ENCODE results near the gene ABCC5. TPM values are rescaled to one million over a fixed set of nuclear protein-coding genes. Genes with fewer than 3 reads are reported as not detected.
"Not testable (repeated sequence)": the region's sequence is repeated elsewhere in the genome, so short reads cannot be mapped to it uniquely, and the experiment has no call there.

Gene ABCC5
- total RNA-seq, 4 donors from 2014 or later: 34.9 to 61.2 (median 45.0) TPM

DNA sequence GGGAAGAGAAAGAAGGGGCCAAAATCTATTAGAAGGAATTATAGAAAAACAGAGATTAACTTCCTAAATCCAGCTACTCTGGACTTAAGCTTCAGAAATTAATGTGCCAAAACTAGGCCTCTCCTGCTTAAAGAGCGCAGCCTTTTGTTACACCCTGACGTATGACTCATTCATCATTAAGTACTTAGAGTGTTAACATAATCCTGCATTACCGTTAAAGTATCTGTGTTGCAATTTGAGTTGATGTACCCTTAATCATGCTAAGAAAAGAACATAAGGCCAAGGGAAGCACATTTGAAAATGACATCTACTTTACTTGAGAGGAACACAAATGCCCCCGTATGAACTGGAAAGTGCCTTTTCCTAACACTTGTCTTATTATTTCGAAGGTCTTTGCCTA, 21.7 kb upstream of the ABCC5 start:
- no peak overlapping the region for H3K4me3 ChIP-seq
- H3K4me1 ChIP-seq: no peaks in the 10 kb centered on the region
- 67 to 68% methylated on average over 5 of the region's 5 CpGs for WGBS, 2 donors
- TF ChIP-seq POLR2A (IDR thresholded peaks at IDR 0.05): no peak
- TF ChIP-seq EP300 (IDR thresholded peaks at IDR 0.05): no peak
- no peak for TF ChIP-seq CTCF (IDR thresholded peaks at IDR 0.05)
- DNase-seq (ENCODE audit: low spot score in 2 of 2): no peak
- no peaks in the 10 kb centered on the region for H3K36me3 ChIP-seq
- H3K9me3 ChIP-seq: no peaks in the 10 kb centered on the region
- H3K27ac ChIP-seq: no peak overlapping the region
- no peaks in the 10 kb centered on the region for H3K27me3 ChIP-seq

DNA sequence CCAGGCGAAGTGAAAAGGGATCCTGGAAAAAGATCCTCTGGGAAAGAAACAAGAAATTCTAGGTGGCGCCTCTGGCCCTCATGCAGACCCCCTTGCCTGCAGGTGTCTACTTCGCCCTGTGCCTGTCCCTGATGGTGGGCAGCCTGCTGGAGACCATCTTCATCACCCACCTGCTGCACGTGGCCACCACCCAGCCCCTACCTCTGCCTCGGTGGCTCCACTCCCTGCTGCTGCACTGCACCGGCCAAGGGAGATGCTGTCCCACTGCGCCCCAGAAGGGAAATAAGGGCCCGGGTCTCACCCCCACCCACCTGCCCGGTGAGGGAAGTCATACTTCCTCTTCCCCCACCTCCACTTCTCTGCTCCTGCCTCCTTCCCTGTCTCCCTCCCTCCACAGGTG, 20.6 kb upstream of the ABCC5 start:
- not testable (repeated sequence) for H3K9me3 ChIP-seq; H3K27ac ChIP-seq; H3K36me3 ChIP-seq; H3K4me3 ChIP-seq; H3K27me3 ChIP-seq; DNase-seq (ENCODE audit: low spot score in 2 of 2); H3K4me1 ChIP-seq
- WGBS, 2 donors: 83 to 84% methylated on average over 9 of the region's 9 CpGs

GRCh38 chr3:184037816-184038215, 20.1 kb upstream of the ABCC5 start:
- no peaks in the 10 kb centered on the region for H3K36me3 ChIP-seq
- H3K4me1 ChIP-seq: no peaks in the 10 kb centered on the region
- no peak overlapping the region for H3K27ac ChIP-seq
- no peaks in the 10 kb centered on the region for H3K9me3 ChIP-seq
- no peak for DNase-seq (ENCODE audit: low spot score in 2 of 2)
- TF ChIP-seq POLR2A (IDR thresholded peaks at IDR 0.05) (no peak), CTCF (IDR thresholded peaks at IDR 0.05) (no peak), EP300 (IDR thresholded peaks at IDR 0.05) (no peak)
- whole genome bisulfite sequencing, 2 donors: 65 to 76% methylated on average over 7 of the region's 7 CpGs
- no peak overlapping the region for H3K4me3 ChIP-seq
- no peaks in the 10 kb centered on the region for H3K27me3 ChIP-seq

GRCh38 chr3:184031187-184031792, 13.6 kb upstream of the ABCC5 start, which contains the start of gene HTR3D:
Gene HTR3D, plus strand, starts transcription at chr3:184031742. Its CDS starts 0 bp downstream, at chr3:184031742.
- no peaks in the 10 kb centered on the region for H3K4me1 ChIP-seq
- 61 to 64% methylated on average over 4 of the region's 4 CpGs for WGBS, 2 donors
- H3K27me3 ChIP-seq: no peaks in the 10 kb centered on the region
- TF ChIP-seq EP300 (IDR thresholded peaks at IDR 0.05): no peak
- TF ChIP-seq POLR2A (IDR thresholded peaks at IDR 0.05): no peak
- no peak for TF ChIP-seq CTCF (IDR thresholded peaks at IDR 0.05)
- H3K9me3 ChIP-seq: no peaks in the 10 kb centered on the region
- H3K4me3 ChIP-seq: no peak within 1 kb of the TSS
- no peaks in the 10 kb centered on the region for H3K36me3 ChIP-seq
- no peak within 1 kb of the TSS for H3K27ac ChIP-seq
- DNase-seq (ENCODE audit: low spot score in 2 of 2): no peak

DNA sequence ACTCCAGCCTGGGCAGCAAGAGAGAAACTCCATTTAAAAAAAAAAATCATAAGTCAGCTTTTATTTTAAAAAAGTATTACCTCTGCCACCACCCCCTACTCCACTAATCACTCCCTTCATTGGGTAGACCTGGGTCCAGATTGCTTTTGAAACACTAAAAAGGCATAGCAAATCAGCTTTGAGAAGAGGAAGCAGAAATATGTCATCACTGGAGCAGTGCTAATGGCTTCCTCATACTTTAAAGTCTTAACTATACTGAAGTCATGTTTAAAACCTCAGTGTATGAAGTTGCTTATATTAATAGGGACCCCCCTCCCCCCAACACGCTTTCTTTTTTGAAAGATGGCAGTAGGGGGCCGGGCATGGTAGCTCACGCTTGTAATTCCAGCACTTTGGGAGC, 12.9 kb upstream of the ABCC5 start:
- no peak for DNase-seq (ENCODE audit: low spot score in 2 of 2)
- Histone ChIP-seq H3K36me3 (no peaks in the 10 kb centered on the region), H3K27me3 (no peaks in the 10 kb centered on the region), H3K9me3 (no peaks in the 10 kb centered on the region), H3K27ac (no peak overlapping the region), H3K4me3 (no peak overlapping the region), H3K4me1 (no peaks in the 10 kb centered on the region)
- TF ChIP-seq CTCF (IDR thresholded peaks at IDR 0.05) (no peak), POLR2A (IDR thresholded peaks at IDR 0.05) (no peak), EP300 (IDR thresholded peaks at IDR 0.05) (no peak)
- 69 to 91% methylated on average over 3 of the region's 3 CpGs for WGBS, 2 donors

DNA sequence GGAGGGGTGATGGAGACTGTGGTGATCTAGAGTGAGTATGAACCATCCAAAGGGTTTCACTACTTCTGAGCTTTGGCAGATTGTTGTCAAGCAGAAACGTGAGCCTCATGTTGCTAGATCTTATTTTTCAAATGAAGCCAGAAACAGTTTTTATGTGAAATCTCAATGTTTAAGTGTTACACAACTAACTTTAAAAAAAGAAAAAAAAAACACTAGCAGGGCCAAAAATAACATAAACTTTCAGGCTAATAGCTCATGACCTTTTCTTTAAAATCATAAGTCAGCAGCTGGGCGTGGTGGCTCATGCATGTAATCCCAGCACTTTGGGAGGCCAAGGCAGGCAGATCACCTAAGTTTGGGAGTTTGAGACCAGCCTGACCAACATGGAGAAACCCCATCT, 11.8 kb upstream of the ABCC5 start:
- Histone ChIP-seq H3K4me1 (no peaks in the 10 kb centered on the region), H3K27me3 (no peaks in the 10 kb centered on the region), H3K9me3 (no peaks in the 10 kb centered on the region), H3K27ac (no peak overlapping the region), H3K36me3 (no peaks in the 10 kb centered on the region), H3K4me3 (no peak overlapping the region)
- no peak for DNase-seq (ENCODE audit: low spot score in 2 of 2)
- TF ChIP-seq POLR2A (IDR thresholded peaks at IDR 0.05) (no peak), EP300 (IDR thresholded peaks at IDR 0.05) (no peak), CTCF (IDR thresholded peaks at IDR 0.05) (no peak)
- WGBS, 2 donors: 47 to 53% methylated on average over 2 of the region's 2 CpGs

DNA sequence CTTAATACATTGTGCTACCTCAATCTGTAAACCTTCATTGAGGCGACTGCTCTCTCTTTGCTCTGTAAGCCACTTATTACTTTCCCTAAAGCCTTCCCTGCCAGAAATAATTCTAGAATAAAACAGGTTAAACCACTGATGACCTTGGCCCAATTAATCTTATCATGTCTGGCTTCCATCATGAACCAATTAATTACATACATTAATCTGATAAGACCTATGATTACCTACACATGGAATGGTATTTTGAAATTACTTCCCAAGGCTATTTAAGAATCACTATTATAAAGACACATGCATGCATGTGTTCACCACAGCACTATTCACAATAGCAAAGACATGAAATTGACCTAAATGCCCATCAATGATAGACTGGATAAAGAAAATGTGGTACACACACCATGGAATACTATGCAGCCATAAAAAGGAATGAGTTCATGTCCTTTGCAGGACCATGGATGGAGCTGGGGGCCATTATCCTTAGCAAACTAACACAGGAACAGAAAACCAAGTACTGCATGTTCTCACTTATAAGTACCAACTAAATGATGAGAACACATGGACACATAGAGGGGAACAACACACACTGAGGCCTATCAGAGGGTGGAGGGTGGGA, 10.7 kb upstream of the ABCC5 start:
- H3K27ac ChIP-seq; H3K4me3 ChIP-seq; H3K36me3 ChIP-seq; H3K4me1 ChIP-seq; H3K27me3 ChIP-seq; DNase-seq (ENCODE audit: low spot score in 2 of 2); H3K9me3 ChIP-seq: not testable (repeated sequence)
- WGBS, 2 donors: 87 to 91% methylated on average over 1 of the region's 1 CpG

DNA sequence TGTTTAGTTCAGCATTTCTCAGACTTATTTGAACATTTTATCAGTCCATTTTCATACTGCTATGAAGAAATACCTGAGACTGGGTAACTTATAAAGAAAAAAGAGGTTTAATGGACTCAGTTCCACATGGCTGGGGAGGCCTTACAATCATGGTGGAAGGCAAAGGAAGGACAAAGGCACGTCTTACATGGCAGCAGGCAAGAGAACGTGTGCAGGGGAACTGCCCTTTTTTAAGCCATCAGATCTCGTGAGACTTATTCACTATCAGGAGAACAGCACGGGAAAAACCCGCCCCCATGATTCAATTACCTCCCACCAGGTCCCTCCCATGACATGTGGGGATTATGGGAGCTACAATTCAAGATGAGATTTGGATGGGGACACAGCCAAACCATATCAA, 7.6 kb upstream of the ABCC5 start:
- H3K27ac ChIP-seq: not testable (repeated sequence)
- WGBS, 2 donors: 58% methylated on average over 5 of the region's 5 CpGs

More for the DNA sequence above, 7.6 kb upstream of the ABCC5 start:
- H3K9me3 ChIP-seq; H3K36me3 ChIP-seq; DNase-seq (ENCODE audit: low spot score in 2 of 2); H3K27me3 ChIP-seq; H3K4me1 ChIP-seq; H3K4me3 ChIP-seq: not testable (repeated sequence)

Data from tibial nerve (tissue), 4 donors.